GM12865 (cell line): ENCODE results near the gene TRIML1.

Experiments
- DNase-seq: peaks from one replicate; pipeline ENCODE4 v3.0.0; 2010; ENCODE audit warnings: low read depth
- H3K4me3 ChIP-seq: 2 replicates; pipeline ENCODE4 v1.5.1; 2011; ENCODE audit warnings: mild to moderate bottlenecking, low read depth, low read length, control low read depth
- CTCF ChIP-seq: IDR thresholded peaks from 2 replicates; pipeline ENCODE4 v1.5.1; 2011; ENCODE audit warnings: low read length, control low read depth, low read depth, inconsistent platforms; ENCODE audit not compliant: insufficient read depth; ENCODE audit errors: missing control alignments

Gene TRIML1

GRCh38 chr4:188190461-188190860 is 51.2 kb downstream of the TRIML1 start:
- TF ChIP-seq CTCF = no peak
- H3K4me3 ChIP-seq = no peak overlapping the region
- no peak for DNase-seq

- DNase-seq = no peak
- TF ChIP-seq CTCF = no peak
- no peak overlapping the region for H3K4me3 ChIP-seq
Measured at GRCh38 chr4:188194421-188194820, 55.2 kb downstream of the TRIML1 start.

GRCh38 chr4:188195389-188195985 is 56.2 kb downstream of the TRIML1 start:
- DNase-seq = no peak
- no peak overlapping the region for H3K4me3 ChIP-seq
- TF ChIP-seq CTCF = no peak

- no peak for TF ChIP-seq CTCF
- DNase-seq = no peak
Measured at GRCh38 chr4:188196134-188196735, 57.0 kb downstream of the TRIML1 start.

More at GRCh38 chr4:188196134-188196735, 57.0 kb downstream of the TRIML1 start:
- H3K4me3 ChIP-seq = no peak overlapping the region
